Stimulated activated CD4-positive, alpha-beta T cell treated with anti-CD3 and anti-CD28 coated beads, Interleukin-2, amount 100 ng/mL, for 4 hours (primary cell): Measurements from ENCODE around the gene ATP4B.
"Not testable (repeated sequence)": the region's sequence is repeated elsewhere in the genome, so short reads cannot be mapped to it uniquely, and the experiment has no call there.

Experiments used
- DNase-seq: peaks from one replicate; pipeline ENCODE4 v3.0.0-alpha.2; 2020; ENCODE audit warnings: low read depth

The ATP4B gene

DNA sequence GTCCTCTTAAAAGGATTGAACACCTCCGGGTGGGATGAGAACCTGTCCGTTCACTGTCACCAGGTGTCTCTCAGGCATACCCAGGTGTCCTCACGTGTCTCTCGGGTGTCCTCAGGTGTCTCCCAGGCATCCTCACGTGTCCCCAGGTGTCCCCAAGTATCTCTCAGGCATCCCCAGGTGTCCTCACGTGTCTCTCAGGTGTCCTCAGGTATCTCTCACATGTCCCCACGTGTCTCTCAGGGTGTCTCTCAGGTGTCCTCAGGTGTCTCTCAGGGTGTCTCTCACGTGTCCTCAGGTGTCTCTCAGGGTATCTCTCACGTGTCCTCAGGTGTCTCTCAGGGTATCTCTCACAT is 33.8 kb downstream of the ATP4B start:
- DNase-seq = no peak

DNA sequence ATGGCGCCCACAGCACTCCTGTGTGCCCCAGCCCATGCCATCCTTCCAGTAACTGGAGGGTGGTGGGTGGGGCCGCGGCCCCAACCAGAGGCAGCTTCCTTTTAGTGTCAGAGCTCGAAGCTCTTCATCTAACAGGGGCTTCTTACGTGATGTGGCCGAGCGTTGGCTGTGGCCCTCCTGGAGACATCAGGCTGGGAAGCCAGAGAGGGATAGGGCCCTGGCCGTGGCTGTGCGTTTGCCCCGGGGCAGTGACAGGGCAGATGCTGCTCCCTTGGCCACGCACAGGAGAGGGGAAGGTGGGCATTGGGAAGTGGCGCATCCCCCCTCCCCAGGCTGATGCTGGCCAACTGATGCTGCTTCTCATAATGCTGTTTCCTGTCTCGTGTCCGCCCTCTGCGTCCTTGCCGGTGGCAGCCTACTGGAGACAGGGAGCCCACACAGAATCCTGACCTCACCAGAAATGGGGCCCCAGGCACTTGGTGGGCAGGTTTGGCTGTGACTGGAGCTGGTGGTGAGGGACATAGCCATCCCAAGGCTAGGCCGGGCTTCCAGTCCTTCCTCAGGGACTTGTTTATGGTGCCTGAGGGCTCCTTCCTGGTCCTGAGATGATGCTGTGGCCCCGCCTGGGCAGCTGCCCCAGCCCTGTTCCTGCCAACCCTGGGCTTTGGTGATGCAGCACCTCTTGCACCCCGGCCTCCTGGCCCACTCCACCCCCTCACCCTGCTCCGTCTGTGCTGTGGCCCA is 34.3 kb downstream of the ATP4B start:
- DNase-seq = no peak

DNA sequence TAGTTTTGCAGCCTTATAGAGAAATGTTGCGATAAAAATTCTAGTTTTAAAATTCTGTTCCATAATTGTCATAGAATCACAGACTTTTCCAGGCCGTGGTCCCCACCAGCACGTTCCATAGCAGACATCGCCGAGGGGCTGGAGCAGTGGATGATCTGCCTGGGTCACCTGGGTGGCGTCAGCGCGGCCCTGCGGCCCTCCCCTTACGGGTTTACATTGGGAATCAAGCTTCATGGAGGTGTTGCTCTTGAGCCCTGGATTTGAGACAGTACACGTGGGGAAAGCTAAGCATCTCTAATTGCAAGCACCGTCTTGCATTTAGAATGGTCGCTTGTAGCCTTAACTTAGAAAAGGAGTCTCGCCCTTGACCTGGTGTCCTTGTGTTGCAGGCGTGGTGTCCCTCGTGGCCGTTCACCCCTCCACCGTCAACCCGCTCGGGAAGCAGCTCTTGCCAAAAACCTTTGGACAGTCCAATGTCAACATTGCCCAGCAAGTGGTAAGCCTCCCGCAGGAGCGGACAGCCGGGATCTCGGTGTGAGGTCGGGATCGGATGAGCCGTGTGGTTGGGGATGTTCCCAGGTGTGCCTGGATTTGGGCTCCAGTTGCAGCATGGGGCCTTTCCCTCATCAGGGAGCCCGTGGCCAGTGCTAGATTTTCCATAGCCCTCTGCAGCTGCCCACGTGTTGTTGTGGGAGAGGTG is 35.1 kb downstream of the ATP4B start:
- no peak for DNase-seq

DNA sequence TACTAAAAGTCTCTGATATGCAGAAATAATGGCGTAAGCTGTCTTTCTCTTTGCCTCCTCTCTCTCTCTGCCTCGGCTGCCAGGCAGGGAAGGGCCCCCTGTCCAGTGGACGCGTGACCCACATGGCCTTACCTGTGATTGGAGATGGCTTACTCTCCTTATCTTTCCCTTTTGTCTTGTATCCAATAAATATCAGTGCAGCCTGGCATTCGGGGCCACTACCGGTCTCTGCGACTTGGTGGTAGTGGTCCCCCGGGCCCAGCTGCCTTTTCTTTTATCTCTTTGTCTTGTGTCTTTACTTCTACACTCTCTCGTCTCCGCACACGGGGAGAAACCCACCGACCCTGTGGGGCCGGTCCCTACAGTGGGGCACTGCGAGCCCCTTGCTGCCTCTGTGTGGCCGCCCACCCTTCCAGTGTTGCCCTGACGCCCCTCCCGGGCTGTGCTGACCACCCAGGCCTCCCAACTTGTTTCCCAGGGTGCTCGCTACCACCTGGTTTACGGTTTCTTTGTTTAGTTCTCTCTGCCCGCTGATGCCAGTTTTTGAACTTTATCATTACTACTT is 35.9 kb downstream of the ATP4B start:
- not testable (repeated sequence) for DNase-seq

DNA sequence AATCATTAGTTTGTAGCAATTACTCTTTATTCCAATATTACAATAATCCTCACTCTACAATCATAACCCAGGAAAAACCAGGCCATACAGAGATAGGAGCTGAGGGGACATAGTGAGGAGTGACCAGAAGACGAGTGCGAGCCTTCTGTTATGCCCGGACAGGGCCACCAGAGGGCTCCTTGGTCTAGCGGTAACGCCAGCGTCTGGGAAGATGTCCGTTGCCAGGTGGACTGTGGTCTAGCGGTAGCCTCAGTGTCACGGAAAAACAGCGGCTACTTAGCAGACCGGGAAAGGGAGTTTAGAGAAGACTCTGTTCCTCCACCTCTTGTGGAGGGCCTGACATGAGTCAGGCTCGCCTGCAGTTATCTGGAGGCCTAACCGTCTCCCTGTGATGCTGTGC is 36.5 kb downstream of the ATP4B start:
- DNase-seq = not testable (repeated sequence)

DNA sequence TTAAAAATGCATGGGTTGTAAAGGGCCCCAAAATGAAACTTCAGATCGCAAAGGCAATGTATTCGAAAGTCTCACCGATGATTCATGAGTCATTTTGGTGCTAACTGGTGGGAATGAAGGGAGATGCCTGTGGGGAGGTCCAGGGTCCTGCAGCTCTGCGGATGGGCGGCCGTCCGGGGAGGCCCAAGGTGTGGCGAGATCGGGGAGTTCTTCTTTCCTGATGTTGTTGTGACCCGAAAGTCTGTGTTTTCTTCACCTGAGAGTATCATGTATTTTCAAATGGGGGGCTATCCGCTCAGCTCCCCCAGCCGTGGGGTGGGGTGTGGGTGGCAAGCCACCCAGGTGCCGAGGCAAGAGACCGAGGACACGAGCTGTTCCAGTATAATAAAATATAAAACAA is 37.0 kb downstream of the ATP4B start:
- DNase-seq = no peak

DNA sequence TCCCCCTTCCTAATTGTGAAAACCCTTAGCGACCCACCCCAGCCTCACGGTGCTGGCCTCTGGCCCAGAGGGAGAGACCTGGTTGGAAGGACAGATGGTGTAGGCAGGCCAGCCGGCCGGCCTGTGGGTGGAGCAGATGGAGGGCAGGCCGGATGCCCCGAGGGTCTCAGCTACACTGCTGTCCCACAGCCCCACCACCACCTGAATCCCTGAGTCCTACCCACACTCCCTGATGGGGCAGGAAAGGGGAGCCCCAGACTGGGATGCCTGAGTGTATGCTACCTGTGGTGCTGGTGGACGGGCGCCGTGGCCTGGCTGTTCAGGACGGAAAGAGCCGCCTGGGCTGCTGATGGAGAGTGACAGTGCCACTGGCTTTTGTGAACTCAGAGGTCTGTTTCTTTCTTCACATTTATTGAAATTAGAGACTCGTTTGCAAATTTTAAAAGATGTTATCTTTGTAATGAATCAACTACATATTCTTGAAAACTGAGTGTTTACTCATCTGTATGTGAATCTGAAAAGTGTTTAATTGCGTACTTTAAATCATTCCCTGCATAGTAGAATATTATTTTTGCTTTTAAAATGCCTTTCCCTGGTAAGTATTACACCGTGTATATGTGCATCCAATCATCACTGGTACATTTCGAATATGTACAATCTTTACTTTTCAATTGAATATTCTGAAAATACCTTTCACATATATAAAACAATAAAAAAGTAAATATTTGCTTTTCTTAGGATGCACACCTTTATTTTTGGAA is 37.8 kb downstream of the ATP4B start:
- no peak for DNase-seq

DNA sequence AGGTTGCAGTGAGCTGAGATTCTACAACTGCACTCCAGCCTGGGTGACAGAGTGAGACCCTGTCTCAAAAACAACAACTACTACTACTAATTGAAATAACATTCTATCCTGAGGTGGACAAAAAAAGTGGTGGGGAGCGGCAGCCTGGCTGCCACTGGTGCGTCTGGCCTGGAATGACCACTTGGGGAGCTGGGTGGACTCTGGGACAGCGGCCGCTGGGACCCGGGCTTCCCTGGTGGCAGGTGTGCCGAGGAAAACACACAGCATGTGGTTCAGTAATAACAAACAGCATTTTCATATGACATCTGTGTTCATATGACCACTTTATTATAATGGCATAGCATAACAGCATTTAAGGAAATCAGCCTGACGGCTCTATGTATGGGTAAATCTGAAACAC is 39.5 kb downstream of the ATP4B start:
- DNase-seq = no peak

DNA sequence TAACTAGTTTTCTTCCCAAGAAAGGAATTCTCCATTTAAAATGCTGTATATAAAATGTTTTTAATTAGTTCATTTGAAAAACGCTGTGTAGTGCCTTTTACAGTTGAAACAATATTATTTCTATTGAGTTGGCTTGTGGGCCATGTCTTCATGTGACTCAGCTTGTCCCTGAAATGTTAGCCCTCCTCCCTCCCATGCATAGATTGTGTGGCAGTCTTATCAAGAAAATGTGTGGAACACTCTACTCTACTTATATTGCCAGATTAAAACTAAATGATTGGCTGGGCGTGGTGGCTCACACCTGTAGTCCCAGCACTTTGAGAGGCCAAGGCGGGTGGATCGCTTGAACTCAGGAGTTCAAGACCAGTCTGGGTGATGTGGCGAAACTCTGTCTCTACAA is 40.0 kb downstream of the ATP4B start:
- DNase-seq = no peak

DNA sequence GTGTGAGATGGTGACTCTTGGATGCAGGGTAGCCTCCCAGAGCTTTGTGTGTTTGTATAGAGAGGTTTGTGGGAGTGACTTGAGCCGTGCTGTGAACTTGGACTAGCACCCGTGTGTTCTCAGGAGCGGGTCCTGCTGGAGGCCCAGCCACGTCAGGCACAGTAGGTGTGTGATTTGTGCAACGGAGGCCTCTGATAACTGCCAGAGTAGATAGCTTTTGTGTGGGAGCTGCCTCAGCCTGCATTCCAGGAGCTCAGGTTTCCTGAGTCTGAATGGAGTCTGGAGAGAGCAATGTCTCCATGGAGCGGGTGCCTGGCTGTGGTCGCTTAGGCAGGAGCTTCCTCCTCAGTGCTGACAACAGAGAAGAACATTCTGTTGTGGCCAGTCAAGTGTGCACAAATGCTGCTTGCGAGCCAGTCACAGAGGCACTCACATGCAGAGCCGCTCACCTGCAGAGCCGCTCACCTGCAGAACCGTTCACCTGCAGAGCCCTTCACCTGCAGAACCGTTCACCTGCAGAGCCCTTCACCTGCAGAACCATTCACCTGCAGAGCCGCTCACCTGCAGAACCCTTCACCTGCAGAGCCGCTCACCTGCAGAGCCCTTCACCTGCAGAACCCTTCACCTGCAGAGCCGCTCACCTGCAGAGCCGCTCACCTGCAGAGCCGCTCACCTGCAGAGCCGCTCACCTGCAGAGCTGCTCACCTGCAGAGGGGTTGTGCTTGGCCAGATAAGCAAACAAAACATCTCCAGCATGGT is 40.8 kb downstream of the ATP4B start:
- no peak for DNase-seq

DNA sequence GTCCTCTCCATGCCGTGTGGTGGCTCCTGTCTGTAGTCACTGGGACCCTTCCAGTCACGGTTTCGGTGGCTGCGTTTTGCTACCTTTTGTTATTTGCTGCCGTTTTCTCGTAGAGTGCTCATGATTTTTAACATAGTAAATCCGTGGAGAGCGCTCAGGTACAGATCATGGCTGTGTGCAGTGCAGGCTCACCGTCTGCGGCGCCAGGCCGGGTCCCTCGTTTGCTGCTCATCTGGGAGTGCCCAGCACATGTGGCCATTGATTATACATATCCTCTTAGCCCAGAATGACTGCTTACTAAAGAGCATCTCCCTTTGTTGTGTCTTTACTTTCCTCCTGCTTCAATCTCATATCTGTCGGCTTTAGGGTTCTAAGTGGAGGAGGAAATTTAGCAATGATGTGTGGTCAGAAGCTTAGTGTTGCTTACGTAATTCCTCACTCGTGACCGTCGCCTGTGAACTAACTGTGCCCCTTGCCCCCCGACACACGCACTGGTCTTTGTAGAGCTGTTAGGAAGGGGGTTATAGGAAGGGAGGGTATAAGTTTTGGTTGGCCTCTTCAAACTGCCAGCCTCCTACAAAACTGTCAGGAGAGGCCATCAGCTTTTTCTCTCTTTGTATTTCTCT is 41.6 kb downstream of the ATP4B start:
- no peak for DNase-seq

DNA sequence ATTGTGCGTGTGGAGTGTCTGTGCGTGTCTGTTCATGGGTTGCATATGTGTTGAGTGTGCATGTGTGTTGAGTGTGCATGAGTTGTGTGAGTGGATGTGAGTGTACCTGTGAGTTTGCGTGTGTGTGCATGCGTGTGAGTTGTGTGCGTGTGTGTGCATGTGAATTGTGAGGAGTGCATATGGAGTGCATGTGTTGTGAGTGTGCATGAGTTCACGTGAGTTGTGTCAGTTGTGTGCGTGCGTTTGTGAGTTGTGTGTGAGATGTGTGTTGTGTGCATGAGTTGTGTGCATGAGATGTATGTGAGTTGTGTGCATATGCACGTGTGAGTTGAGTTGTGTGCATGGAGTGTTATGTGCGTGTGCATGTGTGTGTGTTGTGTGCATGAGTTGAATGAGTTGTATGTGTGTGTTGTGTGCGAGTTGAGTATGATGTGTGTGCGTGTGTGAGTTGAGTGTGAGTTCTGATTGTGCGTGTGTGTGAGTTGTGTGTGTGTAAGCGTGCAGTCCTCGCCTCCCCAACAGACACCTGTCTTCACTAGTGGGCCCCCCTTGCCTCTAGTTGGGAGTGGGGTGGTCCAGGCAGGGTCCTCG is 44.1 kb downstream of the ATP4B start:
- DNase-seq = no peak

DNA sequence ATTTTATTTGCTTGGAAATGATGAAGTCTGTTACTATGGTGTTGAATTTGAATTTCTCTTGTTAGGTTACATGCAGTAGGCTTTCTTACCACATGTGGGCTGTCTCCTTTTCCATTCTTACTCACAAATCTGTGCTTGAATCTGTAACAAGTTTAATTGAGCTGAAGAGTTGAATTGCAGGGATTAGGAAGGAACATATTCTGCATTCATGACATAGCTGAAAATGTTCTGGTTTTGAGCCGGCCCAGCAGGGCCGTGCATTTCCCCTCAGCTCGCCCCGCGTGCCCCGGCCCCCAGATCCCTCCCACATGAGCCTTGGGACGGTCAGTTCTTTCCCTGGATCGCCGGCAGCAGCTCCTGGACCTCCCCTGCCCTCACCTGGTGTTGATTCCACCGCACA is 45.4 kb downstream of the ATP4B start:
- DNase-seq = no peak

DNA sequence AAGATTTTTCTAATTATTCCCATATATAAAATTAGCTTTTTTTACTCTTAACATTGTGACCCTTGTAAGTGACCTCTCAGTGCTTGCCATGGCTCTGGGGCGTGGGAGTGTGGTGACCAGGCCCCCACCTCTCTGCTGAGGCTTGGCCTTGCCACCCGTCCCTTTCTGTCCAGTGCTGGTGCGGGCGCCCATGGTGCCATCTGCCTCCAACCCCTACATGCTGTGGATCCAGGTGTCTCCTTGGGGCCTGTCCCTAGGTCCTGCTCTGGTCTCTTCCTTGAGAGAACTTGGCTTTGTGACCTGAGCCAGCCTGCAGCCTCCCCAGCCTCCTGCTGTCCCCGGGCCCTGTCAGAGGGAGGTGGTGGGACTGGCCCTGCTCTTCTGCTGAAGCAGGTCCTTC is 46.0 kb downstream of the ATP4B start:
- DNase-seq = no peak

DNA sequence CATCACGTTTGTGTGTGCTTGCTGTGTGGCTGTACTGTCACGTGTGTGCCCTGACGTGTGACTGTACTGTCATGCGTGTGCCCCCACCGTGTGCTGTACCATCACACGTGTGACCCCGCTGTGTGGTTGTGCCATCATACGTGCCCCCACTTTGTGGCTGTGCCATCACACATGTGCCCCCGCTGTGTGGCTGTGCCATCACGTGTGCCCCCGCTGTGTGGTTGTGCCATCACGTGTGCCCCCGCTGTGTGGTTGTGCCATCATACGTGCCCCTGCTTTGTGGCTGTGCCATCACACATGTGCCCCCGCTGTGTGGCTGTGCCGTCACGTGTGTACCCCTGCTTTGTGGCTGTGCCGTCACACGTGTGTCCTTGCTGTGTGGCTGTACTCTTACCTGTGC is 47.7 kb downstream of the ATP4B start:
- DNase-seq = no peak

DNA sequence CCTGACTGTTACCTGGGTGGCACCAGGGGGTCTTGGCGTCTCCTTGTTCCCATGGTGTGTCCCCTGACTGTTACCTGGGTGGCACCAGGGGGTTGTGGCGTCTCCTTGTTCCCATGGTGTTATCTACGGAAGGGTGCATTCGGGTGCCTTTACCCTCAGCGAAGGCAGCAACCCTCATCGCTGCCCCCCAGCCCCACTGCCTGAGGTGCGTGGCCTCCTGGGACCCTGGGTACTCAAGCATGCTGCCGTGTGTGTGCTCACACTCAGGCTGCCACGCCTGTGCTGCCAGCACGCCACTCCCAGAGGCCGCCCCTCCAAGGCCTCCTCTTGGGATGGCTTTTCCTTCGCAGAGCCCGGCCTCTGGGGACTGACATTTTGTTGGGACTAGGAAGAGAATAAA is 48.4 kb downstream of the ATP4B start:
- DNase-seq = no peak

DNA sequence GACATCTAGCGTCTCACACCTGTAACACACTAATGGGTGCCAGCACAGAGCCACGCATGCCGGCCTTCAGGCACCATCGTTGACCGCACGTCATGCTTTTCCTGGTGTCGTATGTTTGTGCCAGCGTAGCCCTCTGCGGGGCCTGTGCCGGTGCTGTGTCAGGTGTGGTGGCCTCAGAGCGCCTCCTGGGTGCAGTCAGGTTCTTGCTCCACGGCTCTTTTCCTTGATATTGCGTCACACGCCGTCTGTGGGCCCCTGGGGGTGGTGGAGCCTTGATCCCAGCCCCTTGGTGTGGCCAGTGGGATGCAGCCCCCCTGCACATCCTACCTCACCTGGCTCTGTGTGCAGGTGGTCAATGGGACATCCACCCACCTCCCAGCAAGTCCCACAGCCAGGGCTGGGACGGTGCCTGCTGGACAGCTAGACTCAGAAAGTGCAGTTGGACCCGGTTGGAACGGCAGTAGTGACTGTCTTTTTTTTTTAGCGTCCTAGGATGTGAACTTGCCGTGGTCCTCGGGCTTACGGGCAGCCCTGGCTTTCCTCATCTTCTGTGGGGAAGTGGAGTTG is 48.9 kb downstream of the ATP4B start:
- DNase-seq = no peak

DNA sequence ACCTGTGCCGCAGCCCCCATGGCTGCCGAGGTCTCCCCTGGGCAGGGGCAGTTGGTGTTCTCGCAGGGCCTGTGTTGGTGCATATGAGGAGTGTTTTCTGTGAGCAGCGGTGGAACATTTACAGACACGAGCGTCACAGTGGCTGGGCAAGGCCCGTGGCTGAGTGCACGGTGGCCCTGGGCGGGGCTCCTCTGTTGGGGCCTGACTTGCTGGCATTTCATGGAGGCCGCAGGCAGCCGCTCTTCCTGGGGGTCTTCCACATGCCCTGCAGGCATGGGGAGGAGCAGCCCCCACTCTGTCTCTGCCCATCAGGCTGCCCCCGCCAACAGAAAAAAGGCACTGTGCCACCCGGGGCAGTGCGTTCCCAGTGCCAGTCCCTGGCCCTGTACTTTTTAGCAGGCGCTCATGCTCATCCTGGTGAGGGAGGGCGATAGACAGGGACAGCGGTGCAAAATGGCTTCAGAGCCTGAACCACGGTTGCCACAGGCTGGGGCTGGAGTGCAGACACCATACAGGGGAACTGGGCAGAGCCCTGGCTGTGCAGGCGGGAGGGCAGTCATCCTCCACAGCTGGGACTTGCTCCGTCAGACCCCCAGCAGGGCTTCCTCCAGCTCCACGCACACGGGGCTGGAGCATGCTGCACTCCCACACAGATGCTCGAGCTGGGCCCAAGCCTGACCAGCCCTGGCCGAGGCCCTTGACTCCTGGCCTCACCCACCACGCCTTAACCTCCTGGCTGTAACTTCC is 49.9 kb downstream of the ATP4B start:
- DNase-seq = no peak

DNA sequence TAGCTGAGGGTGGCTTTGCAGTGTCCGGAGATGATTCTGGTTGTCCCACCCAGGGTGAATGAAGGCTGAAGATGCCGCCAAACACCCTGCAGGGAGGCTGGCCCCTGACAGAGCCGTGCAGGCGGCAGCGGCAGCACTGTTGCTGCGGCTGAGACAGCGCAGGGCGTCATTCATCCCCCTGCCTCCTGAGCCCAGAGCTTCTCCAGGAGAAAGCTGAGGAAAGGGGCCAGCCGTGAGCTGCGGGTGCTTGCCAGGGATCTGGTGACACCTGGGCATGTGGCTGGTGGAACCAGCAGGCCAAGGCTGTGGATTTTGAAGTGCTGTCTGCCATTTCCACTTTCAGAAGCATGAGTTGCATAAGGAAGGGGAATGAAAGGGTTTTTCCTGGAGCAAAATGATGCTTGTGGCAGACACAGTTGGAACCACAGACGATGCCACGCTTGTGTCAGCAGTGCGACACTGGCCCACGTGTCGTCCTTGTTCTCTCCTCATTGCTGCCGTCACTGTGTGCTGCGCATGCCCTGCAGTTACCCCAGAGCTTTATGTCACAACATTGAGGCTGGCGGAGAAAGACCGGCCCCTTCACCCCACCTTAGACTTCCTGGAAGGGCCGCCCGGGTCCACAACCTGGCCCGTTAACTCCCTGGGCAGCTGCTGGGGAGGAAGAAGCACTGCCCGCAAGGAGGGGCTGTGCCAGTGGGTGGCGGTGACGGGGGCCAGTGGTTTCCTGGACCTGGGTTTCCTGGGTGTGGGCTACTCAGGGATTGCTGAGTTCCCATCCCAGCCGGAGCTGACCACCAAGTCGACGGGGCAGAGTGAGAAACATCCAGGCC is 50.7 kb downstream of the ATP4B start:
- DNase-seq = no peak
